Immature natural killer cell (primary cell): ENCODE data around the gene FSIP1. TPM values are rescaled to one million over a fixed set of nuclear protein-coding genes. Genes with fewer than 3 reads are reported as not detected.
A peak's percentile ranks its signal among the peaks of the same experiment; 100 is the strongest.

Source experiments
- DNase-seq, 3 donors: peaks; one replicate each; pipeline ENCODE4 v3.0.0; 2022; ENCODE audit warnings: mixed read lengths in 1 of 3
- H3K27ac Mint-ChIP-seq, 6 donors: one replicate each; pipeline ENCODE4 v1.8.0; 2020; ENCODE audit warnings: mixed read lengths in 6 of 6, mild to moderate bottlenecking in 5 of 6, inconsistent platforms in 4 of 6, moderate library complexity in 3 of 6
- H3K27me3 Mint-ChIP-seq, 3 donors: one replicate each; pipeline ENCODE4 v1.8.0; 2020 to 2021; ENCODE audit warnings: low read depth in 3 of 3, mild to moderate bottlenecking in 3 of 3, mixed read lengths in 3 of 3, moderate library complexity in 3 of 3, inconsistent platforms in 1 of 3
- H3K36me3 Mint-ChIP-seq, 3 donors: one replicate each; pipeline ENCODE4 v1.8.0; 2020; ENCODE audit warnings: mixed read lengths in 3 of 3, inconsistent platforms in 2 of 3, mild to moderate bottlenecking in 2 of 3
- H3K4me1 Mint-ChIP-seq, 2 donors: one replicate each; pipeline ENCODE4 v1.8.0; 2020; ENCODE audit warnings: inconsistent platforms in 2 of 2, mild to moderate bottlenecking in 2 of 2, mixed read lengths in 2 of 2, moderate library complexity in 1 of 2
- H3K4me3 Mint-ChIP-seq, 5 donors: one replicate each; pipeline ENCODE4 v1.8.0; 2020; ENCODE audit warnings: mild to moderate bottlenecking in 5 of 5, mixed read lengths in 5 of 5, inconsistent platforms in 3 of 5, moderate library complexity in 3 of 5
- H3K9me3 Mint-ChIP-seq, 6 donors: one replicate each; pipeline ENCODE4 v1.8.0; 2020; ENCODE audit warnings: mild to moderate bottlenecking in 6 of 6, mixed read lengths in 6 of 6, inconsistent platforms in 4 of 6, moderate library complexity in 3 of 6
- polyA plus RNA-seq, 3 donors: library from polyadenylated mRNA; unstranded; fragments of 300-500 nt; fragmentation: Illumina TruSeq; gene quantifications; one replicate each; pipeline ENCODE4 v1.2.3, GENCODE V29; 2021

The FSIP1 gene
- polyA plus RNA-seq, 3 donors from 2014 or later, result 1.3 to 3.0 (median 2.0) TPM

DNA sequence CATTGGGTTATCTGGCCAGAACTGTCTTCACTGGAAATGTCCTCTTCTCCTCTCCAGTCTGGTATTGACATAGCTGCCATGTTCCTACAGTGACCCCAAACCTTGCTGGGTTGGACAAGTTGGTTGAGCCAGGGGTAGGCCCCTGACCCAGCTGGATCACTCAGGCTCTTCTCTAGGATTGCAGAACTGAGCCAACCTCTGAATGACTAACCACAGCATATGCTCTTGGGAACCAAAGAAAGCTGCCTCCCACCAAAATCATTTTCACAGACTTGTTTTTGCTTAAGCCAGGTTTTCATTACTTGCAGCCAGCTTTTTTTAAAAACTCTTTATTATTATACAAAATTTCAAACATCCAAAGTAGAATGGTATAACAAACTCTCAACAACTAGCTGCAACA lies 41.4 kb downstream of the FSIP1 start:
- peaks cover 0 to 11% (median 6%) of the 10 kb centered on the region in 3 donors for H3K27me3 Mint-ChIP-seq
- no peak overlapping the region for H3K4me3 Mint-ChIP-seq
- H3K36me3 Mint-ChIP-seq, result peaks cover 0 to 5% (median 0%) of the 10 kb centered on the region in 3 donors

GRCh38 chr15:39738998-39739397 lies 43.6 kb downstream of the FSIP1 start:
- Mint-ChIP-seq H3K4me1 (peaks cover 0 to under 1% of the 10 kb centered on the region in 2 donors), H3K27ac (no peak overlapping the region), H3K27me3 (peaks cover 2 to 5% (median 3%) of the 10 kb centered on the region in 3 donors), H3K9me3 (no peaks in the 10 kb centered on the region), H3K36me3 (peaks cover 0 to 5% (median 0%) of the 10 kb centered on the region in 3 donors), H3K4me3 (no peak overlapping the region)
- no peak for DNase-seq

More for the DNA sequence above, 41.4 kb downstream of the FSIP1 start:
- no peak for DNase-seq
- Mint-ChIP-seq H3K4me1 (peaks cover 5 to 12% of the 10 kb centered on the region in 2 donors), H3K9me3 (no peaks in the 10 kb centered on the region), H3K27ac (no peak overlapping the region)

GRCh38 chr15:39737196-39737550 lies 45.5 kb downstream of the FSIP1 start:
- Mint-ChIP-seq H3K27me3 (peaks cover 2 to 7% (median 3%) of the 10 kb centered on the region in 3 donors), H3K36me3 (peaks cover 0 to 5% (median 0%) of the 10 kb centered on the region in 3 donors), H3K4me1 (no peaks in the 10 kb centered on the region), H3K4me3 (no peak overlapping the region), H3K9me3 (no peaks in the 10 kb centered on the region), H3K27ac (no peak overlapping the region)
- no peak for DNase-seq

GRCh38 chr15:39736412-39737195 lies 46.0 kb downstream of the FSIP1 start:
- H3K9me3 Mint-ChIP-seq, result no peaks in the 10 kb centered on the region
- H3K36me3 Mint-ChIP-seq, result peaks cover 0 to 10% (median 0%) of the 10 kb centered on the region in 3 donors
- H3K4me3 Mint-ChIP-seq, result no peak overlapping the region
- H3K27me3 Mint-ChIP-seq, result peaks cover 2 to 8% (median 3%) of the 10 kb centered on the region in 3 donors
- no peak for DNase-seq
- H3K4me1 Mint-ChIP-seq, result no peaks in the 10 kb centered on the region
- no peak overlapping the region for H3K27ac Mint-ChIP-seq

DNA sequence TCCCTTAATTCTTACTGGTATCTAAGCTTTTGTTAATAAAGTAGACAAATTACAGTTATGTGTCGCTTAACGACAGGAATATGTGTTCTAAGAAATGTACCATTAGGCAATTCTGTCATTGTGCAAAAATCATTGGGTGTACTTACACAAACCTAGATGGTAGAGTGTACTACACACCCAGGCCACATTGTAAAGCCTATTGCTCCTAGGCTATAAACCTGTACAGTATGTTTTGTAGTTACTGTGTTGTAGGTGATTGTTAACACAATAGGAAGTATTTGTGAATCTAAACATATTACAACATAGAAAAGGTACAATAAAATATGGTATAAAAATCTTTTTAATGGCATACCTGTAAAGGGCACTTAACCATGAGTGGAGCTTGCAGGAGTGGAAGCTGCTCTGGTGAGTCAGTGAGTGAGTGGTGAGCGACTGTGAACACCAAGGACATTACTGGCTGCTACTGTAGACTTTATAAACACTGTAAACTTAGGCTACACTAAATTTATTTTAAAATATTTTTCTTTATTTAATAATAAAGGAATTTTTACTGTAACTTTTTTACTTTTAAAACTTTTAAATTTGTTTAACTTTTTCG lies 47.4 kb downstream of the FSIP1 start:
- Mint-ChIP-seq H3K4me3 (no peak overlapping the region), H3K27me3 (peaks cover 0 to 6% (median 2%) of the 10 kb centered on the region in 3 donors), H3K9me3 (no peaks in the 10 kb centered on the region), H3K27ac (no peak overlapping the region), H3K4me1 (no peaks in the 10 kb centered on the region), H3K36me3 (peaks cover 0 to 6% (median 0%) of the 10 kb centered on the region in 3 donors)
- DNase-seq, result no peak

DNA sequence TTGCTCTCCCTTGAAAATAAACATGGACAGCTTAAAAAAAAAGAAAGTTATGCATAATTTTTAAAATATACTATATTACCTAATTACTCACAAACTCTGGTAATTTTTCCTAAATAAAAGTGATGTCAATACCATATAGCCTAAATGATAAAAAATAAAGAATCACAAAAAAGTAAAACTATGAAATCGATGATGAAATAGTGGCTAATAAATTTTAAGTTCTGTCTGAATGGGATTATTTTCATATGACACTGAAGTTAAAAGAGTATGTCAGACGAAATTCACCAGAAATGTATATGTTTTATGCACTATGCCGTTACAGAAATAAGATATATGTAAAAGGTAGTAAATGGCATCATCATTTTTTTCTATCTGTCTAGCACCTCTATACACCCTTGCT lies 51.4 kb downstream of the FSIP1 start:
- DNase-seq, result no peak
- no peaks in the 10 kb centered on the region for H3K9me3 Mint-ChIP-seq
- H3K27ac Mint-ChIP-seq, result no peak overlapping the region
- peaks cover 0 to 9% (median 0%) of the 10 kb centered on the region in 3 donors for H3K36me3 Mint-ChIP-seq
- H3K4me3 Mint-ChIP-seq, result no peak overlapping the region
- peaks cover 0 to 7% of the 10 kb centered on the region in 2 donors for H3K4me1 Mint-ChIP-seq
- peaks cover 0 to 9% (median 2%) of the 10 kb centered on the region in 3 donors for H3K27me3 Mint-ChIP-seq

DNA sequence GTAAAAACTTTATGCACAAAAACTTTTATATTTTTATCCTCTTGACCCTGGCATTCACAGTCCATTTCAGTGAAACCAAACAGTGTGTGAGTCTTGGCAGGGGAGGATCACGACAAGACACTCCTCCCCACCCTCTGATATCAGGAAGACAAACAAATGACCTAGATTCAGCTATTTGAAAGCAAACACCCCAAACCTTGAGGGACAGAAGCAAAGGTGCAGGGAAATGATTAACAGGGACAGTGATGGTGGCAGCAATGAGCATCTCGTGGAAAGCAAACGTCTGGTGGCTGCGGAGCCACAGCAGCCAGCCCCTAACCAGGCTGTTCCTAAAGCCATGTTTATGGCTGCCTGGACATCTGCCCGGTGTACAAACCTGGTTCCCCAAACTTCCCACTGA lies 52.1 kb downstream of the FSIP1 start:
- H3K9me3 Mint-ChIP-seq, result no peaks in the 10 kb centered on the region
- H3K4me1 Mint-ChIP-seq, result peaks cover 0 to 7% of the 10 kb centered on the region in 2 donors
- no peak overlapping the region for H3K27ac Mint-ChIP-seq
- no peak overlapping the region for H3K4me3 Mint-ChIP-seq
- peaks cover 0 to 9% (median 2%) of the 10 kb centered on the region in 3 donors for H3K27me3 Mint-ChIP-seq
- DNase-seq, result no peak
- H3K36me3 Mint-ChIP-seq, result peaks cover 0 to 9% (median 0%) of the 10 kb centered on the region in 3 donors

- Mint-ChIP-seq H3K4me3 (no peak overlapping the region), H3K4me1 (peaks cover 0 to 7% of the 10 kb centered on the region in 2 donors), H3K36me3 (peaks cover 0 to 9% (median 0%) of the 10 kb centered on the region in 3 donors), H3K9me3 (no peaks in the 10 kb centered on the region), H3K27ac (peak overlapping the region in 1 of 6 donors; percentile 21), H3K27me3 (peaks cover 0 to 9% (median 0%) of the 10 kb centered on the region in 3 donors)
- DNase-seq, result no peak
These were observed 53.1 kb downstream of the FSIP1 start for GRCh38 chr15:39729500-39729899.

GRCh38 chr15:39728845-39729244 lies 53.8 kb downstream of the FSIP1 start:
- no peak overlapping the region for H3K4me3 Mint-ChIP-seq
- H3K27ac Mint-ChIP-seq, result no peak overlapping the region
- no peak for DNase-seq
- H3K9me3 Mint-ChIP-seq, result no peaks in the 10 kb centered on the region
- peaks cover 0 to 9% (median 0%) of the 10 kb centered on the region in 3 donors for H3K27me3 Mint-ChIP-seq
- peaks cover 0 to 9% (median 0%) of the 10 kb centered on the region in 3 donors for H3K36me3 Mint-ChIP-seq
- H3K4me1 Mint-ChIP-seq, result peaks cover 0 to 7% of the 10 kb centered on the region in 2 donors

GRCh38 chr15:39721893-39722292 lies 60.7 kb downstream of the FSIP1 start:
- Mint-ChIP-seq H3K4me1 (peaks cover 22 to 30% of the 10 kb centered on the region in 2 donors), H3K36me3 (no peaks in the 10 kb centered on the region), H3K9me3 (no peaks in the 10 kb centered on the region), H3K27ac (no peak overlapping the region), H3K4me3 (no peak overlapping the region), H3K27me3 (peaks cover 0 to 4% (median 0%) of the 10 kb centered on the region in 3 donors)
- no peak for DNase-seq

DNA sequence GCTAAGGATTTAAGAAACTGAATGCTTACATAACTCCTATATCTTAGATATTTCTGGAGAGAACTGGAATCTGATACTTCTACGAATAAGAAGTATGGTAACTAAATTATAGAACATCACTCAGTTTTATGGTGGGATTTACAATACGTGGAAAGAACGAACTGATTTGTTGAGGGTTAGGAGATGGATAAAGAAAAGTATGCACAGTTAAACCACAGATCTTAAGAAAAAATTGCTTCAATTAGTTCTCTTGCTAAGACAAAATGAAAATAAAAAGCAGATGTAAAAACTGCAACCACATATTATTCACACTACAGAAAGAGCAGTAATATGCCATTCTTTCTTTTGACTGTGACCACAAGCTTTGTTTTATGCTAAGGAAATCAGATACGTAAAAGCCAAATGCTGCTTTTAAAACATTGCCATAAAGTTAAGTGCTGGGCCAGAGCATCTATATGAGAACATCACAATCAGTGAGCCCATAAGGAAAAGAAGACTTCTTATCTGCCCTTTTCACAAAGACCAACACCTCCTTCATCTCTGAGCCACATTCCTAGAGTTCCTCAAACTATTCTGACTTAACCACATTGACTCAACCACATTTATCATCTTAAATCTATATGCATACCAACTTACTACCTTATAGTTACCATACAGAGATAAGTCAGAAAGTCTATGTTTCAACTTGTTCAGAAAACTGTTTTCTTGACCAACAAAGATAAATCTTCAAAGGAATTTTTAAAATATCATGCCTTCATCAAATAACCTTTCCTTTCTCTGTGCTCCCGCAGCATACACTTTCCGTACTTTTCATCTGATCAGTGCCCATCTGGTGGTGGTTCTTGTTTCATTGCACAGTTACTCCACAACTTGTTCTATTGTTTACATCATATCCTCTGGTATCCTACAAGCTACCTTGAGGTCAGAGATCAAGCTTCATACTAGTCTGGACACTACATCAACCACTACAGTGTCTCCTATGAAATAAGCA lies 61.7 kb downstream of the FSIP1 start:
- DNase-seq, result no peak
- Mint-ChIP-seq H3K36me3 (no peaks in the 10 kb centered on the region), H3K4me3 (peak overlapping the region in 1 of 5 donors; percentile 24), H3K9me3 (peaks cover 0 to 2% (median 0%) of the 10 kb centered on the region in 6 donors), H3K27me3 (peaks cover 4 to 7% (median 6%) of the 10 kb centered on the region in 3 donors), H3K27ac (peak overlapping the region in 3 of 6 donors; percentile 7 to 43 (median 34)), H3K4me1 (peaks cover 29 to 40% of the 10 kb centered on the region in 2 donors)

GRCh38 chr15:39720081-39720480 lies 62.6 kb downstream of the FSIP1 start:
- H3K4me1 Mint-ChIP-seq, result peaks cover 38 to 48% of the 10 kb centered on the region in 2 donors
- no peak for DNase-seq
- H3K4me3 Mint-ChIP-seq, result no peak overlapping the region
- H3K36me3 Mint-ChIP-seq, result no peaks in the 10 kb centered on the region
- peak overlapping the region in 2 of 6 donors; percentile 6 to 7 for H3K27ac Mint-ChIP-seq
- H3K27me3 Mint-ChIP-seq, result peaks cover 5 to 7% (median 6%) of the 10 kb centered on the region in 3 donors
- H3K9me3 Mint-ChIP-seq, result peaks cover 0 to 2% (median 0%) of the 10 kb centered on the region in 6 donors

- peaks cover 42 to 51% of the 10 kb centered on the region in 2 donors for H3K4me1 Mint-ChIP-seq
- no peak overlapping the region for H3K4me3 Mint-ChIP-seq
- no peaks in the 10 kb centered on the region for H3K36me3 Mint-ChIP-seq
- no peak for DNase-seq
- peaks cover 0 to 2% (median 0%) of the 10 kb centered on the region in 6 donors for H3K9me3 Mint-ChIP-seq
- peaks cover 5 to 7% (median 6%) of the 10 kb centered on the region in 3 donors for H3K27me3 Mint-ChIP-seq
- no peak overlapping the region for H3K27ac Mint-ChIP-seq
These were observed 63.5 kb downstream of the FSIP1 start for GRCh38 chr15:39719109-39719508.
